ENCODE data around the gene NTN4.

The NTN4 gene

GRCh38 chr12:95611676-95612309 is 178.8 kb downstream of the NTN4 start:
- DNase-seq (ENCODE audit: low spot score) (no peak), ATAC-seq (ENCODE audit: low read depth) (peak; percentile 74)
- Histone ChIP-seq H3K4me1 (ENCODE audit: insufficient read depth, poor library complexity, severe bottlenecking) (peaks cover 19% of the 10 kb centered on the region), H3K4me3 (ENCODE audit: severe bottlenecking) (no peak overlapping the region), H3K9me3 (ENCODE audit: severe bottlenecking) (no peaks in the 10 kb centered on the region), H3K27ac (ENCODE audit: poor library complexity, severe bottlenecking) (no peak overlapping the region), H3K27me3 (ENCODE audit: insufficient read depth, poor library complexity, severe bottlenecking) (no peaks in the 10 kb centered on the region), H3K36me3 (ENCODE audit: low read depth) (no peaks in the 10 kb centered on the region)
- TF ChIP-seq, protein P1, sequence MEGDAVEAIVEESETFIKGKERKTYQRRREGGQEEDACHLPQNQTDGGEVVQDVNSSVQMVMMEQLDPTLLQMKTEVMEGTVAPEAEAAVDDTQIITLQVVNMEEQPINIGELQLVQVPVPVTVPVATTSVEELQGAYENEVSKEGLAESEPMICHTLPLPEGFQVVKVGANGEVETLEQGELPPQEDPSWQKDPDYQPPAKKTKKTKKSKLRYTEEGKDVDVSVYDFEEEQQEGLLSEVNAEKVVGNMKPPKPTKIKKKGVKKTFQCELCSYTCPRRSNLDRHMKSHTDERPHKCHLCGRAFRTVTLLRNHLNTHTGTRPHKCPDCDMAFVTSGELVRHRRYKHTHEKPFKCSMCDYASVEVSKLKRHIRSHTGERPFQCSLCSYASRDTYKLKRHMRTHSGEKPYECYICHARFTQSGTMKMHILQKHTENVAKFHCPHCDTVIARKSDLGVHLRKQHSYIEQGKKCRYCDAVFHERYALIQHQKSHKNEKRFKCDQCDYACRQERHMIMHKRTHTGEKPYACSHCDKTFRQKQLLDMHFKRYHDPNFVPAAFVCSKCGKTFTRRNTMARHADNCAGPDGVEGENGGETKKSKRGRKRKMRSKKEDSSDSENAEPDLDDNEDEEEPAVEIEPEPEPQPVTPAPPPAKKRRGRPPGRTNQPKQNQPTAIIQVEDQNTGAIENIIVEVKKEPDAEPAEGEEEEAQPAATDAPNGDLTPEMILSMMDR (IDR thresholded peaks at IDR 0.05; ENCODE audit: poor library complexity, severe bottlenecking): no peak

GRCh38 chr12:95608252-95609033 is 182.1 kb downstream of the NTN4 start:
- Histone ChIP-seq H3K27ac (ENCODE audit: poor library complexity, severe bottlenecking) (peak overlapping the region; percentile 61), H3K36me3 (ENCODE audit: low read depth) (no peaks in the 10 kb centered on the region), H3K4me1 (ENCODE audit: insufficient read depth, poor library complexity, severe bottlenecking) (peaks cover 19% of the 10 kb centered on the region), H3K4me3 (ENCODE audit: severe bottlenecking) (no peak overlapping the region), H3K9me3 (ENCODE audit: severe bottlenecking) (no peaks in the 10 kb centered on the region), H3K27me3 (ENCODE audit: insufficient read depth, poor library complexity, severe bottlenecking) (no peaks in the 10 kb centered on the region)
- TF ChIP-seq, protein P1 (IDR thresholded peaks at IDR 0.05; ENCODE audit: poor library complexity, severe bottlenecking): no peak
- peak; percentile 66 for DNase-seq (ENCODE audit: low spot score)
- peak; percentile 77 for ATAC-seq (ENCODE audit: low read depth)

Measured in RWPE2 (cell line).